ENCODE results near the gene KRT13.

Gene KRT13

GRCh38 chr17:41521574-41522261 is 16.3 kb upstream of the KRT13 start:
- FAIRE-seq, result no peak
- no peak for DNase-seq (ENCODE audit: insufficient read length, low spot score)

GRCh38 chr17:41520821-41521521 is 15.6 kb upstream of the KRT13 start:
- DNase-seq (ENCODE audit: insufficient read length, low spot score) (no peak), FAIRE-seq (no peak)

GRCh38 chr17:41519501-41520224 is 14.3 kb upstream of the KRT13 start:
- FAIRE-seq (no peak), DNase-seq (ENCODE audit: insufficient read length, low spot score) (no peak)

- DNase-seq (ENCODE audit: insufficient read length, low spot score) (no peak), FAIRE-seq (no peak)
These were observed 13.5 kb upstream of the KRT13 start, which contains the start of gene KRT15 for GRCh38 chr17:41518789-41519449. KRT15 (minus strand) TSS chr17:41518890; CDS start chr17:41518827, 63 bp downstream.

GRCh38 chr17:41518031-41518430 is 12.6 kb upstream of the KRT13 start:
- DNase-seq (ENCODE audit: insufficient read length, low spot score) (no peak), FAIRE-seq (no peak)

- DNase-seq (ENCODE audit: insufficient read length, low spot score), result no peak
These were observed 11.4 kb upstream of the KRT13 start for GRCh38 chr17:41516830-41517283.

GRCh38 chr17:41516147-41516829 is 10.9 kb upstream of the KRT13 start:
- no peak for FAIRE-seq

More at GRCh38 chr17:41516830-41517283, 11.4 kb upstream of the KRT13 start:
- no peak for FAIRE-seq

GRCh38 chr17:41513168-41513547 is 7.7 kb upstream of the KRT13 start:
- FAIRE-seq (no peak), DNase-seq (ENCODE audit: insufficient read length, low spot score) (no peak)

More at GRCh38 chr17:41516147-41516829, 10.9 kb upstream of the KRT13 start:
- no peak for DNase-seq (ENCODE audit: insufficient read length, low spot score)

GRCh38 chr17:41512546-41513167 is 7.2 kb upstream of the KRT13 start:
- DNase-seq (ENCODE audit: insufficient read length, low spot score) (no peak), FAIRE-seq (no peak)

GRCh38 chr17:41511716-41512115 is 6.3 kb upstream of the KRT13 start:
- no peak for DNase-seq (ENCODE audit: insufficient read length, low spot score)

GRCh38 chr17:41511116-41511515 is 5.7 kb upstream of the KRT13 start:
- no peak for DNase-seq (ENCODE audit: insufficient read length, low spot score)
- no peak for FAIRE-seq

More at GRCh38 chr17:41511716-41512115, 6.3 kb upstream of the KRT13 start:
- no peak for FAIRE-seq

GRCh38 chr17:41510251-41511065 is 5.0 kb upstream of the KRT13 start:
- DNase-seq (ENCODE audit: insufficient read length, low spot score), result no peak

GRCh38 chr17:41507315-41507880 is 2.0 kb upstream of the KRT13 start:
- DNase-seq (ENCODE audit: insufficient read length, low spot score) (no peak), FAIRE-seq (no peak)

More at GRCh38 chr17:41510251-41511065, 5.0 kb upstream of the KRT13 start:
- no peak for FAIRE-seq

GRCh38 chr17:41505809-41506767 is 676 bp upstream of the KRT13 start:
- DNase-seq (ENCODE audit: insufficient read length, low spot score), result no peak
- FAIRE-seq, result no peak

GRCh38 chr17:41504246-41504977 is 1.0 kb downstream of the KRT13 start:
- DNase-seq (ENCODE audit: insufficient read length, low spot score) (no peak), FAIRE-seq (no peak)

GRCh38 chr17:41503202-41503601 is 2.2 kb downstream of the KRT13 start:
- DNase-seq (ENCODE audit: insufficient read length, low spot score) (no peak), FAIRE-seq (no peak)

Data from GM19239 (cell line).